ENCODE results near the gene ETS1. TPM values are rescaled to one million over a fixed set of nuclear protein-coding genes. Genes with fewer than 3 reads are reported as not detected.

ETS1 gene
- total and polyA plus RNA-seq, 5 donors from 2014 or later: 489 to 1,033 (median 577) TPM

- no peaks in the 10 kb centered on the region for H3K36me3 Mint-ChIP-seq
- ATAC-seq (ENCODE audit: low read depth in 2 of 2) (no peak), DNase-seq (peak in 1 of 3 donors; percentile 12)
- Histone ChIP-seq H3K36me3 (ENCODE audit: control insufficient read depth, insufficient read depth, low read length) (no peaks in the 10 kb centered on the region), H3K4me1 (ENCODE audit: control insufficient read depth, insufficient read depth, low read length, poor library complexity, severe bottlenecking) (peaks cover 65% of the 10 kb centered on the region), H3K27ac (ENCODE audit: insufficient read depth, low read length, poor library complexity, severe bottlenecking) (peak overlapping the region; percentile 87), H3K27me3 (ENCODE audit: control insufficient read depth, insufficient read depth, low read length) (no peaks in the 10 kb centered on the region), H3K9me3 (ENCODE audit: control insufficient read depth in 2 of 2, low read length in 2 of 2) (no peaks in the 10 kb centered on the region), H3K4me3 (ENCODE audit: low read depth, low read length) (no peak overlapping the region)
- peaks cover 45 to 95% (median 69%) of the 10 kb centered on the region in 4 donors for H3K4me1 Mint-ChIP-seq
- peak overlapping the region in 2 of 4 donors; percentile 1 to 18 for H3K4me3 Mint-ChIP-seq
- no peaks in the 10 kb centered on the region for H3K27me3 Mint-ChIP-seq
- H3K9me3 Mint-ChIP-seq: no peaks in the 10 kb centered on the region
- H3K27ac Mint-ChIP-seq: peak overlapping the region; percentile 97 to 100 (median 97)
Measured at GRCh38 chr11:128621601-128622501, 34.5 kb upstream of the ETS1 start.

GRCh38 chr11:128620309-128621100 lies 33.1 kb upstream of the ETS1 start:
- no peak for DNase-seq
- ATAC-seq (ENCODE audit: low read depth in 2 of 2): no peak
- H3K36me3 ChIP-seq (ENCODE audit: control insufficient read depth, insufficient read depth, low read length): no peaks in the 10 kb centered on the region
- Mint-ChIP-seq H3K4me1 (peaks cover 37 to 87% (median 56%) of the 10 kb centered on the region in 4 donors), H3K4me3 (peak overlapping the region in 1 of 4 donors; percentile 50), H3K9me3 (no peaks in the 10 kb centered on the region), H3K36me3 (no peaks in the 10 kb centered on the region), H3K27ac (peak overlapping the region; percentile 97 to 100 (median 97)), H3K27me3 (no peaks in the 10 kb centered on the region)
- no peaks in the 10 kb centered on the region for H3K27me3 ChIP-seq (ENCODE audit: control insufficient read depth, insufficient read depth, low read length)
- H3K4me1 ChIP-seq (ENCODE audit: control insufficient read depth, insufficient read depth, low read length, poor library complexity, severe bottlenecking): peaks cover 51% of the 10 kb centered on the region
- peak overlapping the region; percentile 35 for H3K27ac ChIP-seq (ENCODE audit: insufficient read depth, low read length, poor library complexity, severe bottlenecking)
- no peaks in the 10 kb centered on the region for H3K9me3 ChIP-seq (ENCODE audit: control insufficient read depth in 2 of 2, low read length in 2 of 2)
- no peak overlapping the region for H3K4me3 ChIP-seq (ENCODE audit: low read depth, low read length)

GRCh38 chr11:128619540-128620308 lies 32.4 kb upstream of the ETS1 start:
- Mint-ChIP-seq H3K9me3 (no peaks in the 10 kb centered on the region), H3K36me3 (no peaks in the 10 kb centered on the region), H3K4me3 (peak overlapping the region in 1 of 4 donors; percentile 50), H3K27me3 (no peaks in the 10 kb centered on the region), H3K4me1 (peaks cover 31 to 86% (median 50%) of the 10 kb centered on the region in 4 donors), H3K27ac (peak overlapping the region; percentile 89 to 97 (median 97))
- DNase-seq (peak in 1 of 3 donors; percentile 37), ATAC-seq (ENCODE audit: low read depth in 2 of 2) (no peak)
- H3K27me3 ChIP-seq (ENCODE audit: control insufficient read depth, insufficient read depth, low read length): no peaks in the 10 kb centered on the region
- H3K36me3 ChIP-seq (ENCODE audit: control insufficient read depth, insufficient read depth, low read length): no peaks in the 10 kb centered on the region
- peaks cover 43% of the 10 kb centered on the region for H3K4me1 ChIP-seq (ENCODE audit: control insufficient read depth, insufficient read depth, low read length, poor library complexity, severe bottlenecking)
- H3K4me3 ChIP-seq (ENCODE audit: low read depth, low read length): no peak overlapping the region
- peak overlapping the region; percentile 35 for H3K27ac ChIP-seq (ENCODE audit: insufficient read depth, low read length, poor library complexity, severe bottlenecking)
- no peaks in the 10 kb centered on the region for H3K9me3 ChIP-seq (ENCODE audit: control insufficient read depth in 2 of 2, low read length in 2 of 2)

GRCh38 chr11:128619007-128619406 lies 31.6 kb upstream of the ETS1 start:
- H3K4me3 Mint-ChIP-seq: peak overlapping the region in 3 of 4 donors; percentile 10 to 60 (median 55)
- Histone ChIP-seq H3K4me1 (ENCODE audit: control insufficient read depth, insufficient read depth, low read length, poor library complexity, severe bottlenecking) (peaks cover 36% of the 10 kb centered on the region), H3K27ac (ENCODE audit: insufficient read depth, low read length, poor library complexity, severe bottlenecking) (no peak overlapping the region), H3K27me3 (ENCODE audit: control insufficient read depth, insufficient read depth, low read length) (no peaks in the 10 kb centered on the region), H3K4me3 (ENCODE audit: low read depth, low read length) (no peak overlapping the region), H3K36me3 (ENCODE audit: control insufficient read depth, insufficient read depth, low read length) (no peaks in the 10 kb centered on the region), H3K9me3 (ENCODE audit: control insufficient read depth in 2 of 2, low read length in 2 of 2) (no peaks in the 10 kb centered on the region)
- no peaks in the 10 kb centered on the region for H3K36me3 Mint-ChIP-seq
- H3K27me3 Mint-ChIP-seq: no peaks in the 10 kb centered on the region
- H3K27ac Mint-ChIP-seq: peak overlapping the region; percentile 83 to 97 (median 94)
- DNase-seq (no peak), ATAC-seq (ENCODE audit: low read depth in 2 of 2) (no peak)
- peaks cover 28 to 84% (median 46%) of the 10 kb centered on the region in 4 donors for H3K4me1 Mint-ChIP-seq
- H3K9me3 Mint-ChIP-seq: no peaks in the 10 kb centered on the region

GRCh38 chr11:128618603-128619002 lies 31.2 kb upstream of the ETS1 start:
- H3K9me3 Mint-ChIP-seq: no peaks in the 10 kb centered on the region
- Histone ChIP-seq H3K27me3 (ENCODE audit: control insufficient read depth, insufficient read depth, low read length) (no peaks in the 10 kb centered on the region), H3K4me3 (ENCODE audit: low read depth, low read length) (no peak overlapping the region), H3K36me3 (ENCODE audit: control insufficient read depth, insufficient read depth, low read length) (no peaks in the 10 kb centered on the region), H3K4me1 (ENCODE audit: control insufficient read depth, insufficient read depth, low read length, poor library complexity, severe bottlenecking) (peaks cover 32% of the 10 kb centered on the region), H3K9me3 (ENCODE audit: control insufficient read depth in 2 of 2, low read length in 2 of 2) (no peaks in the 10 kb centered on the region), H3K27ac (ENCODE audit: insufficient read depth, low read length, poor library complexity, severe bottlenecking) (no peak overlapping the region)
- ATAC-seq (ENCODE audit: low read depth in 2 of 2): no peak
- peaks cover 27 to 84% (median 44%) of the 10 kb centered on the region in 4 donors for H3K4me1 Mint-ChIP-seq
- H3K27me3 Mint-ChIP-seq: no peaks in the 10 kb centered on the region
- peak overlapping the region in 1 of 4 donors; percentile 60 for H3K4me3 Mint-ChIP-seq
- no peaks in the 10 kb centered on the region for H3K36me3 Mint-ChIP-seq
- peak overlapping the region; percentile 55 to 91 (median 83) for H3K27ac Mint-ChIP-seq
- DNase-seq: no peak

DNA sequence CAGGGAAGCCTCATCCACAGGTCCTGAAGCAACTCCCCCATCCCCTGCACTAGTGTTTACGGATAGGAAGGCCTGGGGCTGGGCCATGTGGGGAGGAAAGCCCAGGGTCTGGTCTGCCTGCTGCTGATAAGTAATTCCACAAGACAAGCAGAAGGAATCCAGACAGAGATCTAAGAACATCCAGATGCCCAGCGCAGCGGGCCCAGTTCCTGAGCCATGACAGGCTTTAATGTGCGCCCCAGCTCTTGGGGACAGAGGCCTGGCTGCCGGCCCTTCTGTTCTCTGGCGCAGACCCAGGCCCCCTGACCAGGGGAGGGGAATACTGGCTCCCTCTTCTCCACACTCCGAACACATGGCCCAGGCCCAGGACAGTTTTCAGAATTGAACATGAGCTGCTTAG lies 28.8 kb upstream of the ETS1 start:
- Histone ChIP-seq H3K27ac (ENCODE audit: insufficient read depth, low read length, poor library complexity, severe bottlenecking) (no peak overlapping the region), H3K27me3 (ENCODE audit: control insufficient read depth, insufficient read depth, low read length) (no peaks in the 10 kb centered on the region), H3K36me3 (ENCODE audit: control insufficient read depth, insufficient read depth, low read length) (no peaks in the 10 kb centered on the region), H3K9me3 (ENCODE audit: control insufficient read depth in 2 of 2, low read length in 2 of 2) (no peaks in the 10 kb centered on the region), H3K4me3 (ENCODE audit: low read depth, low read length) (no peak overlapping the region), H3K4me1 (ENCODE audit: control insufficient read depth, insufficient read depth, low read length, poor library complexity, severe bottlenecking) (peaks cover 19% of the 10 kb centered on the region)
- Mint-ChIP-seq H3K36me3 (no peaks in the 10 kb centered on the region), H3K4me3 (no peak overlapping the region), H3K4me1 (peaks cover 19 to 80% (median 35%) of the 10 kb centered on the region in 4 donors), H3K27me3 (no peaks in the 10 kb centered on the region), H3K9me3 (no peaks in the 10 kb centered on the region), H3K27ac (peak overlapping the region in 2 of 3 donors; percentile 81 to 83)
- ATAC-seq (ENCODE audit: low read depth in 2 of 2) (no peak), DNase-seq (no peak)

GRCh38 chr11:128615612-128616011 lies 28.3 kb upstream of the ETS1 start:
- Mint-ChIP-seq H3K27me3 (no peaks in the 10 kb centered on the region), H3K9me3 (no peaks in the 10 kb centered on the region), H3K36me3 (no peaks in the 10 kb centered on the region), H3K27ac (peak overlapping the region; percentile 78 to 87 (median 81)), H3K4me3 (no peak overlapping the region), H3K4me1 (peaks cover 23 to 80% (median 37%) of the 10 kb centered on the region in 4 donors)
- Histone ChIP-seq H3K4me3 (ENCODE audit: low read depth, low read length) (no peak overlapping the region), H3K36me3 (ENCODE audit: control insufficient read depth, insufficient read depth, low read length) (no peaks in the 10 kb centered on the region), H3K4me1 (ENCODE audit: control insufficient read depth, insufficient read depth, low read length, poor library complexity, severe bottlenecking) (peaks cover 19% of the 10 kb centered on the region), H3K27me3 (ENCODE audit: control insufficient read depth, insufficient read depth, low read length) (no peaks in the 10 kb centered on the region), H3K27ac (ENCODE audit: insufficient read depth, low read length, poor library complexity, severe bottlenecking) (no peak overlapping the region), H3K9me3 (ENCODE audit: control insufficient read depth in 2 of 2, low read length in 2 of 2) (no peaks in the 10 kb centered on the region)
- ATAC-seq (ENCODE audit: low read depth in 2 of 2): no peak
- DNase-seq: no peak

Data from CD4-positive, CD25-positive, alpha-beta regulatory T cell (primary cell).